Endodermal cell (in vitro differentiated cells): ENCODE measurements around the gene TUBA8. TPM values are rescaled to one million over a fixed set of nuclear protein-coding genes. Genes with fewer than 3 reads are reported as not detected.

ENCODE experiments used
- DNase-seq: peaks from one replicate; pipeline ENCODE4 v3.0.0-alpha.2; 2017
- H3K27ac ChIP-seq: 2 replicates; pipeline ENCODE4 v1.5.1; 2013; ENCODE audit warnings: mild to moderate bottlenecking, low read depth, low read length, moderate library complexity
- H3K27me3 ChIP-seq: 2 replicates; pipeline ENCODE4 v1.6.1; 2013; ENCODE audit warnings: mild to moderate bottlenecking, low read length, moderate library complexity; ENCODE audit not compliant: insufficient read depth, control insufficient read depth, poor library complexity, severe bottlenecking
- H3K36me3 ChIP-seq: 2 replicates; pipeline ENCODE4 v1.7.0; 2013; ENCODE audit warnings: mild to moderate bottlenecking, low read length, moderate library complexity; ENCODE audit not compliant: control insufficient read depth, insufficient read depth
- H3K4me1 ChIP-seq: one replicate; pipeline ENCODE4 v1.7.0; 2013; ENCODE audit warnings: low read length; ENCODE audit not compliant: control insufficient read depth, insufficient read depth
- H3K4me3 ChIP-seq: 2 replicates; pipeline ENCODE4 v1.5.1; 2013; ENCODE audit warnings: mild to moderate bottlenecking, low read length, moderate library complexity
- H3K9ac ChIP-seq: 2 replicates; pipeline ENCODE4 v1.6.1; 2013; ENCODE audit warnings: mild to moderate bottlenecking, low read length, moderate library complexity; ENCODE audit not compliant: poor library complexity, severe bottlenecking; ENCODE audit errors: extremely low read depth
- H3K9me3 ChIP-seq: 2 replicates; pipeline ENCODE4 v1.6.1; 2013; ENCODE audit warnings: mild to moderate bottlenecking, low read length, moderate library complexity; ENCODE audit not compliant: control insufficient read depth
- H3K27ac Mint-ChIP-seq: 2 replicates; pipeline ENCODE4 v1.8.0; 2020; ENCODE audit warnings: mixed read lengths
- H3K27me3 Mint-ChIP-seq: 2 replicates; pipeline ENCODE4 v1.8.0; 2021; ENCODE audit warnings: mild to moderate bottlenecking, mixed read lengths; ENCODE audit not compliant: insufficient read depth
- H3K36me3 Mint-ChIP-seq: 2 replicates; pipeline ENCODE4 v1.8.0; 2020; ENCODE audit warnings: low read depth, mixed read lengths
- H3K4me1 Mint-ChIP-seq: 2 replicates; pipeline ENCODE4 v1.8.0; 2020; ENCODE audit warnings: mixed read lengths
- H3K4me3 Mint-ChIP-seq: 2 replicates; pipeline ENCODE4 v1.8.0; 2020; ENCODE audit warnings: mild to moderate bottlenecking, moderate library complexity, mixed read lengths
- H3K9me3 Mint-ChIP-seq: 2 replicates; pipeline ENCODE4 v1.8.0; 2020; ENCODE audit warnings: mild to moderate bottlenecking, mixed read lengths
- WGBS, 2 experiments: methylation state at CpG; one replicate each; pipeline versions ENCODE4 v1.1.5 to v1.1.7; 2013; ENCODE audit warnings: missing lambda C conversion rate in 2 of 2, mixed read lengths in 1 of 2; ENCODE audit not compliant: insufficient coverage in 1 of 2, insufficient read length in 1 of 2; 5-methylcytosine and 5-hydroxymethylcytosine counted together
- total RNA-seq, 2 donors: library from RNA; stranded (reverse); fragmentation: NEBNext Ultra II Directional in 1 of 2; extraction: Animal tissue kit (Norgen Biotek cat#: 25700) in 1 of 2; gene quantifications; 2 replicates in 1 of 2; 3 replicates in 1 of 2; pipeline ENCODE4 v1.2.1, GENCODE V29; 2021
- TF ChIP-seq, protein P1 (sequence below): fragments of 200-600 bp; sonication (generic); conservative IDR thresholded peaks from 2 replicates; pipeline ENCODE4 v1.5.0; 2021; ENCODE audit warnings: antibody characterized with exemption, mild to moderate bottlenecking

Gene TUBA8
- total RNA-seq, 2 donors from 2014 or later: 0.58 to 0.66 TPM

- Histone ChIP-seq H3K9ac (no peak overlapping the region), H3K9me3 (no peaks in the 10 kb centered on the region), H3K4me1 (peaks cover 6% of the 10 kb centered on the region), H3K36me3 (peaks cover 10% of the 10 kb centered on the region), H3K27ac (no peak overlapping the region), H3K4me3 (no peak overlapping the region), H3K27me3 (peaks cover 4% of the 10 kb centered on the region)
- Mint-ChIP-seq H3K36me3 (peaks cover 9% of the 10 kb centered on the region), H3K4me1 (peaks cover 12% of the 10 kb centered on the region), H3K4me3 (no peak overlapping the region), H3K27me3 (peaks cover 6% of the 10 kb centered on the region), H3K27ac (no peak overlapping the region), H3K9me3 (no peaks in the 10 kb centered on the region)
- WGBS, 2 experiments: 87 to 100% methylated on average over 5 to 6 of the region's 6 CpGs
- TF ChIP-seq, protein P1, sequence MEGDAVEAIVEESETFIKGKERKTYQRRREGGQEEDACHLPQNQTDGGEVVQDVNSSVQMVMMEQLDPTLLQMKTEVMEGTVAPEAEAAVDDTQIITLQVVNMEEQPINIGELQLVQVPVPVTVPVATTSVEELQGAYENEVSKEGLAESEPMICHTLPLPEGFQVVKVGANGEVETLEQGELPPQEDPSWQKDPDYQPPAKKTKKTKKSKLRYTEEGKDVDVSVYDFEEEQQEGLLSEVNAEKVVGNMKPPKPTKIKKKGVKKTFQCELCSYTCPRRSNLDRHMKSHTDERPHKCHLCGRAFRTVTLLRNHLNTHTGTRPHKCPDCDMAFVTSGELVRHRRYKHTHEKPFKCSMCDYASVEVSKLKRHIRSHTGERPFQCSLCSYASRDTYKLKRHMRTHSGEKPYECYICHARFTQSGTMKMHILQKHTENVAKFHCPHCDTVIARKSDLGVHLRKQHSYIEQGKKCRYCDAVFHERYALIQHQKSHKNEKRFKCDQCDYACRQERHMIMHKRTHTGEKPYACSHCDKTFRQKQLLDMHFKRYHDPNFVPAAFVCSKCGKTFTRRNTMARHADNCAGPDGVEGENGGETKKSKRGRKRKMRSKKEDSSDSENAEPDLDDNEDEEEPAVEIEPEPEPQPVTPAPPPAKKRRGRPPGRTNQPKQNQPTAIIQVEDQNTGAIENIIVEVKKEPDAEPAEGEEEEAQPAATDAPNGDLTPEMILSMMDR: no peak
- DNase-seq: no peak
These were observed 35.4 kb upstream of the TUBA8 start for GRCh38 chr22:18075101-18075719.

DNA sequence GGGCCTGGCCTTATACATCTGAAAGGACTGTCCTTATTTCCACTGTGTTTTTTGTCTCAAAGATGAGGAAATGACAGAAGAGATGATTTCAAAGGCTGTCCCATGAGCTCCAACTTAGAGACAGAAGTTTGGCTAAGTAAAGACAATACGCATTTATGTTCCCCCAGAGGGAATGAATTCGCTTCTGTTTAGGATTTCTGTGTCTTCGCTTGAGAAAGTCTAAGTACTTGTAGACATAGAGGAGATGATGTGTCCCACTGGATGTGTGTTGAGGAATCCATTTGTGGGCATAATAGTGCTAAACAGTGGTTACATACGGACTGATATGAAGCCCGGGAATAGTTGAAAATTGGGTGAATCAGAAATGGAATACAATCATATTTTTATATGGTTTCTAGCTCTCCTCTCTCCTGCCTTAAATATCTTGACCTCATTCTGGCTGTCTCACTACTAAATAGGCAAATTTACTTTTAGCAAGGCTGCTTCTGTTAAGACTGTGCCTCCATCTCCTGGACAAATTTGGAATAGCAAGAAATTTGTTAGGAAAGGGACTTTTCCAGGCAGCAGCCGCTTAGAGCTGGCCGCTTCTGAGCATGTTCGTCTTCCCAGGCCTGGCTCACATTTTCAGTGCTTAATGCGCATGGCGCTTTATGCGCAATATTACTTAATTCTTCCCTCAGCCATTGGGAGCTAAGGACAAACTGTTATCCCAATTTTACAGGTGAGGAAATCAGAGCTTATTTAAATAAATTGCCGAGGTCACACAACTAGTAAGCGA, 34.7 kb upstream of the TUBA8 start:
- Histone ChIP-seq H3K9me3 (no peaks in the 10 kb centered on the region), H3K27ac (no peak overlapping the region), H3K36me3 (peaks cover 16% of the 10 kb centered on the region), H3K27me3 (peaks cover 4% of the 10 kb centered on the region), H3K4me3 (no peak overlapping the region), H3K4me1 (peaks cover 6% of the 10 kb centered on the region), H3K9ac (no peak overlapping the region)
- DNase-seq: peak; percentile 78
- peaks cover 6% of the 10 kb centered on the region for H3K27me3 Mint-ChIP-seq
- H3K9me3 Mint-ChIP-seq: no peaks in the 10 kb centered on the region
- H3K36me3 Mint-ChIP-seq: peaks cover 16% of the 10 kb centered on the region
- WGBS, 2 experiments: 35 to 56% methylated on average over 9 to 13 of the region's 13 CpGs
- H3K4me1 Mint-ChIP-seq: peaks cover 12% of the 10 kb centered on the region
- TF ChIP-seq, protein P1: peak; percentile 91
- H3K27ac Mint-ChIP-seq: peak overlapping the region; percentile 73
- H3K4me3 Mint-ChIP-seq: no peak overlapping the region

GRCh38 chr22:18077087-18077638, 33.4 kb upstream of the TUBA8 start:
- peak overlapping the region; percentile 88 for H3K9ac ChIP-seq
- Mint-ChIP-seq H3K36me3 (peaks cover 27% of the 10 kb centered on the region), H3K4me3 (peak overlapping the region; percentile 83), H3K27me3 (peaks cover 3% of the 10 kb centered on the region), H3K27ac (peak overlapping the region; percentile 96), H3K4me1 (peaks cover 12% of the 10 kb centered on the region), H3K9me3 (no peaks in the 10 kb centered on the region)
- peak overlapping the region; percentile 100 for H3K4me3 ChIP-seq
- H3K4me1 ChIP-seq: peaks cover 6% of the 10 kb centered on the region
- peaks cover 27% of the 10 kb centered on the region for H3K36me3 ChIP-seq
- TF ChIP-seq, protein P1: no peak
- H3K9me3 ChIP-seq: no peaks in the 10 kb centered on the region
- no peak overlapping the region for H3K27ac ChIP-seq
- no peak for DNase-seq
- 22 to 27% methylated on average over 4 to 10 of the region's 10 CpGs for WGBS, 2 experiments
- H3K27me3 ChIP-seq: peaks cover 4% of the 10 kb centered on the region
